Psoas muscle (tissue), 8 donors: ENCODE data around the gene WDR46. TPM values are rescaled to one million over a fixed set of nuclear protein-coding genes. Genes with fewer than 3 reads are reported as not detected.

Experiments used
- ATAC-seq, 4 donors: fragments of 200-7000 bp; cut with Tn5 transposase; one replicate each; pipeline ENCODE4 v1.9.1; 2020; ENCODE audit warnings: moderate library complexity in 3 of 4, mild to moderate bottlenecking in 2 of 4
- DNase-seq, 2 donors: peaks; one replicate each; pipeline ENCODE4 v3.0.0-alpha.2; 2020
- H3K27ac ChIP-seq: fragments of 200-600 bp; one replicate; pipeline ENCODE4 v1.8.0; 2022
- H3K27me3 ChIP-seq, 3 donors: fragments of 200-600 bp in 1 of 3; one replicate each; pipeline versions ENCODE4 v1.6.1 to v1.8.0; 2013 to 2022; ENCODE audit warnings: low read length in 2 of 3, mild to moderate bottlenecking in 2 of 3, moderate library complexity in 1 of 3; ENCODE audit not compliant: insufficient read depth in 3 of 3
- H3K36me3 ChIP-seq, 2 donors: fragments of 200-600 bp in 1 of 2; one replicate each; pipeline versions ENCODE4 v1.6.1 to v1.8.0; 2013 to 2022; ENCODE audit warnings: low read depth in 1 of 2, mild to moderate bottlenecking in 1 of 2, moderate library complexity in 1 of 2; ENCODE audit not compliant: insufficient read depth in 1 of 2
- H3K4me1 ChIP-seq: fragments of 200-600 bp; one replicate; pipeline ENCODE4 v1.8.0; 2022
- H3K4me3 ChIP-seq: fragments of 200-600 bp; one replicate; pipeline ENCODE4 v1.8.0; 2022; ENCODE audit warnings: mild to moderate bottlenecking
- H3K9me3 ChIP-seq: fragments of 200-600 bp; one replicate; pipeline ENCODE4 v1.8.0; 2022
- WGBS, 3 donors: extraction: QIAGEN DNeasy Blood & Tissue Kit; methylation state at CpG; one replicate each; pipeline versions ENCODE4 v1.1.6 to v1.1.7; 2013; 5-methylcytosine and 5-hydroxymethylcytosine counted together
- intact Hi-C, 2 donors: fragments of 100-400 bp; cut with DNase I; formaldehyde crosslinking; loops; one replicate each; pipeline versions ENCODE4 v1.11.0 to v1.14.2; 2022
- polyA plus RNA-seq, 3 donors: library from polyadenylated mRNA; stranded (reverse); fragments of 200-250 nt; gene quantifications; one replicate each; pipeline ENCODE4 v1.2.3, GENCODE V29; 2013
- total RNA-seq, 4 donors: library from RNA; stranded (reverse); fragmentation: NEBNext Ultra II Directional in 2 of 4; extraction: Animal tissue kit (Norgen Biotek cat#: 25700) in 2 of 4; gene quantifications; one replicate each; pipeline versions ENCODE4 v1.2.1 to v1.2.4, GENCODE V29; 2021 to 2023
- TF ChIP-seq, protein P1 (sequence below): fragments of 200-600 bp; IDR thresholded peaks from one replicate; pipeline ENCODE4 v1.8.0; 2022; ENCODE audit warnings: antibody characterized with exemption
- donor health status: healthy with polysubstance abuse.
- donor health status: DM: no; HTN: no; CAD: no; lungs with moderate emphysema.
- donor health status: Bipolar disorder and iron deficiency.
- donor health status: healthy.
- donor health status: DM: yes; HTN: yes; CAD: no.
- donor health status: DM: no; HTN: no; CAD: no.
- donor health status: DM: no; HTN: no; CAD: no.
- donor health status: DM: yes; HTN: yes; CAD: no.

Gene WDR46
- total and polyA plus RNA-seq, 7 donors, result 22.4 to 65.0 (median 34.7) TPM

DNA sequence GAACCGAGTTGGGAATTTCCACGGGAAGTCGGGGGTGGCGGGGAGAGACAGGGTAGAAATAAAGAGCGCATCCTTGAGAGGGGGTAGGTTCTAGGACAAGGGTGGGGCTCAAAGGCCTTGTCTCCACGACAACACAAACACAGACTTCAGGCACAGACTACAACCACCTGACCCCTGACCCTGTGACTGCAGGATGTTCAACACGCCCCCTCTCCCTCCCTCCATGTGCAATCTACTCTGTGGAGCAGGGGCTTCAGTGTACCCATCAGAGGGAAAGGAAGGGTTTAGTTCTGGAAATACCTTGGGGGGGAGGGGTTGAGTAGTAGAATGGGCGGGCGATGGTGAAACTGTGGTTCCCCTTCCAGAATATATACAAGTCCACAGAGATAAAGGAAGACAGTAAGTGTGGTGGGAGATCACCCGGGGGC is 25.5 kb upstream of the WDR46 start:
- Histone ChIP-seq H3K4me1 (peaks cover 40% of the 10 kb centered on the region), H3K4me3 (peak overlapping the region; percentile 98), H3K9me3 (no peaks in the 10 kb centered on the region), H3K27ac (peak overlapping the region; percentile 91), H3K27me3 (no peaks in the 10 kb centered on the region), H3K36me3 (peaks cover 3 to 24% of the 10 kb centered on the region in 2 donors)
- TF ChIP-seq, protein P1, sequence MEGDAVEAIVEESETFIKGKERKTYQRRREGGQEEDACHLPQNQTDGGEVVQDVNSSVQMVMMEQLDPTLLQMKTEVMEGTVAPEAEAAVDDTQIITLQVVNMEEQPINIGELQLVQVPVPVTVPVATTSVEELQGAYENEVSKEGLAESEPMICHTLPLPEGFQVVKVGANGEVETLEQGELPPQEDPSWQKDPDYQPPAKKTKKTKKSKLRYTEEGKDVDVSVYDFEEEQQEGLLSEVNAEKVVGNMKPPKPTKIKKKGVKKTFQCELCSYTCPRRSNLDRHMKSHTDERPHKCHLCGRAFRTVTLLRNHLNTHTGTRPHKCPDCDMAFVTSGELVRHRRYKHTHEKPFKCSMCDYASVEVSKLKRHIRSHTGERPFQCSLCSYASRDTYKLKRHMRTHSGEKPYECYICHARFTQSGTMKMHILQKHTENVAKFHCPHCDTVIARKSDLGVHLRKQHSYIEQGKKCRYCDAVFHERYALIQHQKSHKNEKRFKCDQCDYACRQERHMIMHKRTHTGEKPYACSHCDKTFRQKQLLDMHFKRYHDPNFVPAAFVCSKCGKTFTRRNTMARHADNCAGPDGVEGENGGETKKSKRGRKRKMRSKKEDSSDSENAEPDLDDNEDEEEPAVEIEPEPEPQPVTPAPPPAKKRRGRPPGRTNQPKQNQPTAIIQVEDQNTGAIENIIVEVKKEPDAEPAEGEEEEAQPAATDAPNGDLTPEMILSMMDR, result no peak
- ATAC-seq (peak in 2 of 4 donors; percentile 12 to 23), DNase-seq (peak; percentile 62 to 68)
- intact Hi-C loops, result loop anchor here (2.0 to 5.0 kb wide), 2 partner anchors 14 to 37 kb away; partner anchors contain the start of gene B3GALT4 (in 1 of the 2)
- WGBS, 3 donors, result 3 to 5% (median 3%) methylated on average over 10 of the region's 10 CpGs

DNA sequence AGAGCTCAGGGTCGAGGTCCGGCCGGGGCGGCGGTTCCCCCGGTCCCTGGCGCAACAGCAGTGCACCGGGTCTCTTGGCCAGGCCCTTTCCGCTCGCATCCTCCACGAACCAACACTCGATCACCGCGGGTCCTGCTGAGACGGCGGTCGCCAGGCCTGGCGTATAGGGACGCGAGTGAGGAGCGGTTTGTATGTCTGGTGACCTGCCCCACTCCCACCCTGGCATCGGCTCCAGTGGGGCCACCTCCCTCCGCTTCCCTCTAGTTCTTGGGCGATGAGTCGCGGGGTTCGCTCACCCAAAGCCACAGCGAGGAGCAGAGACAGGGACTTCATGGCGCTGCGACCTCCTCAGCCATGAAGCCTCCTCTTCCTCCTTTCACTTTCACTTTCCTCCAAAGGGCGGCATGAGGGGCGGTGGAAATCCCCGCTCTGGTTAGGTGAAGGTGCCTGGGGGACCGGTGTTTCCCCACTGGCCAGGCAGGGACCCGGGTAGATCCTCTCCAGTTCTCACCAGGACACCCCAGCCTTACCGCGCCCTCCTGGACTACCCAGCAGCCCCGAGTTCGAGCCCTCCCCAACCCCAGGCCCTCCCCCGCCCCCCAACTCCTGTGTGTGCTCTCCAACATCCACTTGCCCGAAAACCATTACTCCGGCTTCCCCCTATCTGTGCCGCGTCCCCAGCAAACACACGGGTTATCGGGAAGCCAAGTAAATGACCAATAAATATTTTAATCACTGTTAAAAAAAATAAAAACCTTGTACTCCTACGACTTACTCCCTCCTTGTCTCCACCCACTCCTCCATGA is 24.9 kb upstream of the WDR46 start, which contains the start of gene TAPBP:
TSS of gene TAPBP (minus strand) at position 370 of the 806 bp plus-strand sequence. CDS start at position 333, 37 bp downstream.
- 0 to 1% (median 0%) methylated on average over 42 to 47 of the region's 47 CpGs for WGBS, 3 donors
- H3K36me3 ChIP-seq, result peaks cover 2 to 21% of the 10 kb centered on the region in 2 donors
- H3K4me1 ChIP-seq, result peaks cover 40% of the 10 kb centered on the region
- no peaks in the 10 kb centered on the region for H3K27me3 ChIP-seq
- DNase-seq, result peak; percentile 55 to 76
- peak within 1 kb of the TSS; percentile 91 for H3K27ac ChIP-seq
- H3K9me3 ChIP-seq, result no peaks in the 10 kb centered on the region
- intact Hi-C loops, result loop anchor here (2.0 to 5.0 kb wide), 2 partner anchors 13 to 37 kb away; partner anchors contain the start of gene B3GALT4 (in 1 of the 2)
- TF ChIP-seq, protein P1, result no peak
- ATAC-seq, result peak; percentile 2 to 31 (median 18)
- H3K4me3 ChIP-seq, result peak within 1 kb of the TSS; percentile 98

- intact Hi-C loops, result loop anchor here in 1 of 2 donors (5.0 kb wide), 1 partner anchor 36 kb away; the partner anchor contains the start of gene B3GALT4
- 1 to 2% (median 1%) methylated on average over 29 to 33 of the region's 33 CpGs for WGBS, 3 donors
Observed at GRCh38 chr6:33313105-33313708, 24.2 kb upstream of the WDR46 start.

DNA sequence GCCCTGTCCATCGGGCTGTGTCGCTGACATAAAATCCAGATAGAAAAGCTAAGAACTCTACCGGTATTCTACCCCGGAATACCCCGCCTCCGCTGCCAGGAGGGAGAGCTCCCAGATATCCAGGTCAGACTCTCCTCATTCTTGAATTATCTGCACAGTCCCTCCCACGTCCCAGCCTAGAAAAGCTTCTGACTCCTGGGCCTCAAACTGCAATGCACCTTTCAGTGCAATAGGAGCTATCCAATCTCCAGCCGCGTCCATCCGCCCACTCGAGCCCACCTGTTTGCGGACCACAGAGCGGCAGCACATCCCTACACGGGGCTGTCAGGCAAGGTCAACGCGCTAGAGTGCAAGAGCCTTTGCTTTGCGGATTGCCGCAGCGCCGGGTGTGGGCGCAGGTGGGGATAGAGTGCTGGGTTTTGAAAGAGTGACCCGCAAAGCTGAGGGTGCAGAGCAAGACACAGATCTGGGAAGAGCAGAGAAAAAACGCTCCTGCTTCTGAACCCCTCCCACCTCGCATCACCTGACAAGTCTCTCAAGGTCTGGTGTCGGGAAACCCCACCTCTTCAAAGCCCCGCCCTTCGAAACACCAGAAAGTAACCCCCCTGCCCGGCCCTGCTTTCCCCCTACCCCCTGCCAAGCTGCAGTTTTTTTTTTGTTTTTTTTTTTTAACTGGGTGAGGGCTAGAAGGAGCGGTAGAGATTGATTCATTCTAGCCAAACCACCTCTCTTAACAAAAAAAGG is 23.5 kb upstream of the WDR46 start:
- ATAC-seq, result peak in 3 of 4 donors; percentile 13 to 39 (median 25)
- peak overlapping the region; percentile 91 for H3K27ac ChIP-seq

More at GRCh38 chr6:33313105-33313708, 24.2 kb upstream of the WDR46 start:
- Histone ChIP-seq H3K4me3 (peak overlapping the region; percentile 98), H3K27ac (peak overlapping the region; percentile 91), H3K36me3 (peaks cover 0 to 17% of the 10 kb centered on the region in 2 donors), H3K9me3 (no peaks in the 10 kb centered on the region), H3K27me3 (no peaks in the 10 kb centered on the region), H3K4me1 (peaks cover 33% of the 10 kb centered on the region)
- ATAC-seq, result peak in 2 of 4 donors; percentile 3 to 5
- TF ChIP-seq, protein P1, result no peak
- DNase-seq, result peak; percentile 53 to 65

More for the DNA sequence above, 23.5 kb upstream of the WDR46 start:
- WGBS, 3 donors, result 10 to 17% (median 15%) methylated on average over 29 of the region's 29 CpGs
- Histone ChIP-seq H3K36me3 (peaks cover 0 to 17% of the 10 kb centered on the region in 2 donors), H3K4me3 (peak overlapping the region; percentile 98), H3K27me3 (no peaks in the 10 kb centered on the region), H3K9me3 (no peaks in the 10 kb centered on the region), H3K4me1 (peaks cover 31% of the 10 kb centered on the region)
- peak; percentile 50 to 54 for DNase-seq
- TF ChIP-seq, protein P1, result no peak
- intact Hi-C loops, result loop anchor here in 1 of 2 donors (5.0 kb wide), 1 partner anchor 35 kb away; the partner anchor contains the start of gene B3GALT4
